ENCODE measurements around the gene NBPF20. TPM values are rescaled to one million over a fixed set of nuclear protein-coding genes. Genes with fewer than 3 reads are reported as not detected.
"Not testable (repeated sequence)": the region's sequence is repeated elsewhere in the genome, so short reads cannot be mapped to it uniquely, and the experiment has no call there.

Gene NBPF20, protein sequence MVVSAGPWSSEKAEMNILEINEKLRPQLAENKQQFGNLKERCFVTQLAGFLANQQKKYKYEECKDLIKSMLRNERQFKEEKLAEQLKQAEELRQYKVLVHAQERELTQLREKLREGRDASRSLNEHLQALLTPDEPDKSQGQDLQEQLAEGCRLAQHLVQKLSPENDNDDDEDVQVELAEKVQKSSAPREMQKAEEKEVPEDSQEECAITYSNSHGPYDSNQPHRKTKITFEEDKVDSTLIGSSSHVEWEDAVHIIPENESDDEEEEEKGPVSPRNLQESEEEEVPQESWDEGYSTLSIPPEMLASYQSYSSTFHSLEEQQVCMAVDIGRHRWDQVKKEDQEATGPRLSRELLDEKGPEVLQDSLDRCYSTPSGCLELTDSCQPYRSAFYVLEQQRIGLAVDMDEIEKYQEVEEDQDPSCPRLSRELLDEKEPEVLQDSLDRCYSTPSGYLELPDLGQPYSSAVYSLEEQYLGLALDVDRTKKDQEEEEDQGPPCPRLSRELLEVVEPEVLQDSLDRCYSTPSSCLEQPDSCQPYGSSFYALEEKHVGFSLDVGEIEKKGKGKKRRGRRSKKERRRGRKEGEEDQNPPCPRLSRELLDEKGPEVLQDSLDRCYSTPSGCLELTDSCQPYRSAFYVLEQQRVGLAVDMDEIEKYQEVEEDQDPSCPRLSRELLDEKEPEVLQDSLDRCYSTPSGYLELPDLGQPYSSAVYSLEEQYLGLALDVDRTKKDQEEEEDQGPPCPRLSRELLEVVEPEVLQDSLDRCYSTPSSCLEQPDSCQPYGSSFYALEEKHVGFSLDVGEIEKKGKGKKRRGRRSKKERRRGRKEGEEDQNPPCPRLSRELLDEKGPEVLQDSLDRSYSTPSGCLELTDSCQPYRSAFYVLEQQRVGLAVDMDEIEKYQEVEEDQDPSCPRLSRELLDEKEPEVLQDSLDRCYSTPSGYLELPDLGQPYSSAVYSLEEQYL (N-terminal part only)
- total RNA-seq (2014; rRNA removed; shearing (Covaris generic)) = 0.78 and 1.3 TPM in 2 replicates

DNA sequence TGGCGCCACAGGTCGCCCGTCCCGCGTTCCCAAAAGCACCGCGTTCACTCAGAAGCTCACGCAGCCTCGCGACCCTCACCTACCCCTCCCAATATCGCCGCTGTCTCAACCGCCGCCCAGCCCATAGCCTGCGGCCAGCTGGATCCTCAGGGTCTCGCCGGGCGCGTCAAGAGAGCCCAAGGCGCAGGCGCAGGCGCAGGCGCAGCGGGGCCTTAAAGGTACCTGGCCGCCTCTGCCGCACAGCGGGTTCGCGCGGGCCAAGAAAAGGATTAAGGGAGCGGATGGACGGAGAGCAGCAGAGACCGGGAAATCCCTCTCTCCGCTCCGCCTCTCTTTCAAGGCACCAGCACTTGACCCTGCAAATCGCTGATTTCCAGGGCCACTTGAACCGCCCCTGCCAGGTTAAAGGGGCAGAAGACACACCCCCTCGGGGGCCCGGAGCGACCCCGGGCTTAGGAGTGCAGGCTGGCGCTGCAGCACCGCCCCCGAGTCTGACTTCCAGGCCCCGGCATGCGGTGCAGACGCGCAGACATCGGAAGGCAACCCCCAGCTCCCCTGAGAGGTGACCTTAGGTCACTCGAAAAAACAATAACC is at the start of gene NBPF20:
TSS of gene NBPF20 (minus strand) at position 168 of the 594 bp plus-strand sequence. CDS start 20,331 bp downstream, outside the sequence.
- DNase-seq (ENCODE audit: low read depth) = peak; percentile 63

DNA sequence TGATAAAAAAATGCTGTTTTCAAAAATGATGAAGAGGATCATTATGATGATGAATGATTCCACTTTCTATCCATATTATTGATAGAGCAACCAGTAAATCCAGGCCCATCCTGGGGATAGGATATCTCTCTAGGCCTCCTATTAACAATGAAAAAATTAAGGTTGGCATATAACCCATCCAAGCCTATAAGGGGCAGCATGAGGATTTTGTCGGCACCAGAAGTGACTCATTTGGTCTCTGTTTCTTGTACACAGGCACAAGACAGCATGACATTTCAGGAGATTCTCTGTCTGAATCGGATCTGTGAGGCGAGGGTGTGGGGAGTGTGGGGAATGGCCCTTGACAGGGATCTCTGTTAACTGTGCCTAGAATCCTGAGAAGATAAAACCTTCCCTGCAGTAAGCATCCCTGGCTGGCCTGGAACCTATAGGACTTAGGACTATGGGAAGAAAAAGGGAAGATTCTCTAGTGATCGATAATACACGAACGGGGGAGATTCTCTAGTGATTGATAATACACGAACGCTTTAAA is 49.5 kb upstream of the NBPF20 start:
- not testable (repeated sequence) for DNase-seq (ENCODE audit: low read depth)

DNA sequence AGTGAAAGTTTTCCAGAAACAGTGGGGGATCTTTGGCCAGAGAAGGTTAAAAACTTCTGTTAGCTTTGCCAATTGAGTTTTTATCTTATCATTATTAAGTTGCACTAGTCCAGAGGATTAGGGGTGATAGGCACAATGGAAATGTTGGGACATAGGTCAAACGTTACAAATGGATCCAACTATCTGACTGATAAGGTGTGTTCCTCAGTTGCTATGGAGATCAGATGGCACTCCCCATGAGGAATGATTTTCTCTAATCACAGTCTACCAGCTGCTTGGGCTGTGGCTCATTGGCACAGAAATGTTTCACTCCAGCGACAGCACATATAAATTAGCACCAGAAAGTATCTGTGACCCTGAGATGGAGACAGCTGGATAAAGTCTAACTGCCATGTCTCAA is 47.3 kb upstream of the NBPF20 start:
- not testable (repeated sequence) for DNase-seq (ENCODE audit: low read depth)

DNA sequence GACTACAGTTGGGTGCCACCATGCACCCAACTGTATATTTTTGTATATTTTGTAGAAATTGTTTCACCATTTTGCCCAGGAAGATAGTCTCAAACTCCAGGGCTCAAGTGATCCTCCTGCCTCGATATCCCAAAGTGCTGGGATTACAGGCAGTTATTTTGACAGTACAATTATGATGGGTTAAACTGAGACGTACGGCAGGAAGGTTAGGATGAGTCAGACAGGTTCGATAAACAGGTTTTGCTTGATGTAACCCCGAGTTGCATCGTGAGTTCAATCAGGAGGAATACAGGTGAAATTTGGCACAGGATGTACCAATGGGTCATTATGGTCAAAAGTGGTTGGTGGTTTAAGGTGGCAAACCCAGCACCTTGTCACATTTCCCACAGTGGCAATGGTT is 46.0 kb upstream of the NBPF20 start:
- DNase-seq (ENCODE audit: low read depth) = not testable (repeated sequence)

GRCh38 chr1:145465405-145466144 is 40.2 kb upstream of the NBPF20 start:
- DNase-seq (ENCODE audit: low read depth) = peak; percentile 95

GRCh38 chr1:145464708-145465336 is 39.4 kb upstream of the NBPF20 start:
- not testable (repeated sequence) for DNase-seq (ENCODE audit: low read depth)

DNA sequence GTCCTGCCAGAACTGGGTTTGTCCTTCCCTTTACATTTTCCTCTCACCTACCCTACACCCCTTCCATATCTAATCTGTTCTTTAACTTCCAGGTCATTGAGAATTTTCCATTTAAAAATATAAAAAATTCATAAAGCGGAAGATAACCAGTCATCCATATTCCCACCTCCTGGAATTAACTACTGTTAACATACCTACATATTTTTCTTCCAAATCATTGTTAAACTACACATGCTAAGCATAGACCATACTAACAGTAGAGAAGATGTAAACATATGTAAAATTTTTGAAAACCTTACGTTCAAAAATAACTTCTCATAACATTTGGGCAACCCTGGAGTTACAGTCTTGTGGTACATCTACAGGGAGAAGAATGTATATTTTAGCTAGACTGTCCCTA is 38.6 kb upstream of the NBPF20 start:
- not testable (repeated sequence) for DNase-seq (ENCODE audit: low read depth)

- not testable (repeated sequence) for DNase-seq (ENCODE audit: low read depth)
Measured at GRCh38 chr1:145460684-145461083, 35.3 kb upstream of the NBPF20 start.

- not testable (repeated sequence) for DNase-seq (ENCODE audit: low read depth)
Measured at GRCh38 chr1:145460048-145460447, 34.6 kb upstream of the NBPF20 start.

- DNase-seq (ENCODE audit: low read depth) = not testable (repeated sequence)
Measured at GRCh38 chr1:145459591-145459990, 34.2 kb upstream of the NBPF20 start.

DNA sequence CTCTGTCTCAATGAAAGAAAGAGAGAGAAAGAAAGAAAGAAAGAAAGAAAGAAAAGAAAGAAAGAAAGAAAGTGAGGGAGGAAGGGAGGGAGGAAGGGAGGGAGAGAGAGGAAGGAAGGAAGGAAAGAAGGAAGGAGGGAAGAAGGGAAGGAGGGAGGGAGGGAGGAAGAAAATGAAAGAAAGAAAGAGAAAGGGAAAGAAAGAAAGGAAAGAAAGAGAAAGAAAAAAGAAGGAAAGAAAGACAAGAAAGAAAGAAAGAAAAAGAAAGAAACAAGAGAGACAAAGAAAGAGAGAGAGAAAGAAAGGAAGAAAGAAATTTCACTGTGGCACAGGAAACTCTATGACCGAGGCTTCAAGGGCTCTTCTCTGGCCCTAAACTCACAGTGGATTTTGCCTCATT is 33.7 kb upstream of the NBPF20 start:
- not testable (repeated sequence) for DNase-seq (ENCODE audit: low read depth)

DNA sequence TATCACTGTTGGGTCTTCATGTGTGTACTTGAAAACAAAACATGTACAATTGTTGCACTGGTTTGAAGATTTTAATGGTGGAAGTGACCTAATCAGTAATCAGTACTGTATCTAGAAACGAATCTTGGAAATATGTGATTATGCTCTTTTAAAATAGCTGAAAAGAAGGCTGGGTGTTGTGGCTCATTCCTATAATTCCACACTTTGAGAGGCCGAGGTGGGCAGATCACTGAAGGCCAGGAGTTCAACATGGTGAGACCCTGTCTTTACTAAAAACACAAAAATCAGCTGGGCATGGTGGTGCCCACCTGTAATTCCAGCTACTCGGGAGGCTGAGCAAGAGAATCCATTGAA is 29.4 kb upstream of the NBPF20 start:
- DNase-seq (ENCODE audit: low read depth) = not testable (repeated sequence)

GRCh38 chr1:145453873-145454823 is 28.7 kb upstream of the NBPF20 start:
- DNase-seq (ENCODE audit: low read depth) = not testable (repeated sequence)

DNA sequence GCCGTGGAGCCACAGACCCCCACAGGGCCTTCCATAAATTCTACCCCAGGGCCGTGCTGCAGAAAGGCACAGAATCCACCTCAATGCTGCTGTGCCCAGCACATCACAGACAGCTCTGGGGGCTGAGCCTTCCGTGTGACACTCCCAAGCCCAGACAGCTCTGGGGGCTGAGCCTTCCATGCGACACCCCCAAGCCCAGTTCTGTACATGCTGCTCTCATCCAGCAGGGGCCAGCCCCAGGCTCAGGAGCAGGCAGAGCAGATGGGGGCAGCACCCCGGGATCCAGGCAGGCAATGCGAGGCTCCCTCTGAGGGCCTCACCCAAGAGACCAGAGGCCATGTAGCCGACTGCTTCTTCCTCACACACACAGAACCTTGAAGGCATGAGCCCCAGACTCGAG is 27.1 kb upstream of the NBPF20 start:
- not testable (repeated sequence) for DNase-seq (ENCODE audit: low read depth)

DNA sequence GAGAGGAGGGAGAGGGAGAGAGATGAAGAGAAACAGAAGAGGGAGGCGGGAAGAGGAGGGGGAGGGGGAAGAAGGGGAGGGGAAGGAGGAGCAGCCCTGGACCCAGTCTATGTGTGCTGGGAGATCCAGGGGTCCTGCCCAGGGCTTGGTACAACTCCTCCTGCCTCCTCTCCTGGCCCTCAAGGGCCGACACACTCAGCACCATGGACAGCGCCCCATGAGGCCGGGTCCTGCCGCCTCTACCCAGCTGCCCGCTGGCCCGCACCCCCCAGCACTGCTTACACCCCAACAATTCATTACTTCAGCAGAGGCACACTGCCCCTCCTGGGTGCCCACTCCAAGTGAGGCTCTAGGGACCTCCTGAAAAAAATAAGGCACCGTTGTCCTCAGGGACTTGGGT is 26.5 kb upstream of the NBPF20 start:
- DNase-seq (ENCODE audit: low read depth) = peak; percentile 5

DNA sequence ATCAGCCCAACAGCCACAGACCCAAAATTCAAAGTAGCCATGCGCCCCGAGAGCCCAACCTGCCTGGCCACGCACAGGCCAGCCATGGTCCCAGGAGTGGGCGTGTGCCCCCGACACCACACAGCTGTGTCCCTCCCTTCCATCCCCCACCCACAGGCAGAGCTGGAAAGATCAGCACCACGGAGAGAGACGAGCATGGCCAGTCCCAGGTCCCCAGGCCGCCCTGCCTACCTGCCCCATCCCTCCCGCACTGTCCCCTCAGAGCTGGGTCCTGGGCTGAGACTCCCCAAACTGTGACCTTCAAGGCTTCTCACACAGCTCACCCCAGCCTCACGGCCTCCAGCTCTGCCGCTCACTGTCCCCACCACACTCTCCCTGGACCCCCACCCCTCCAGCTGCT is 19.8 kb upstream of the NBPF20 start:
- DNase-seq (ENCODE audit: low read depth) = not testable (repeated sequence)

DNA sequence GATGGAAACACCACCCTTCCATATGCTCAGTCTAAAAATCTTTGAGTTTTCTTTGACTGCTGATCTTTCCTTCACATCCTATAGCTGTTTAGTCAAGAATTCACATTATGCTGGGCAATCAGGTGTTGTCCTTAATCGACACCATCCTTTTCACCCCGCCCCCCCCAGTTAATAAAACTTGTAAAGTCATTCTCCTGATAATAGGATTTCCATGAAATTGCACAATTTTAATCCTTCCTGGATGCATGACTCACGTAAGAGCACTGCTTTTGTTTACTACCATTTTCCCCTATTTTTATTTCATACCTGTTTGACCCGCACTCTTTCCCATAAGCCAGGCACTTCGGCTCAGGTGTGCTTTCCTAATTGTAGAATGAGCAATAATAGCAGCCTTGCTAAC is 16.9 kb upstream of the NBPF20 start:
- not testable (repeated sequence) for DNase-seq (ENCODE audit: low read depth)

GRCh38 chr1:145431363-145432256 is 6.2 kb upstream of the NBPF20 start:
- not testable (repeated sequence) for DNase-seq (ENCODE audit: low read depth)

Data from RPMI7951 (cell line).